Nephron (organoid): ENCODE data around the gene LRRC4B.

Experiments used
- H3K27ac Mint-ChIP-seq, 3 experiments: 2 replicates each; pipeline ENCODE4 v1.8.0; 2020; ENCODE audit warnings: mixed read lengths in 3 of 3, mild to moderate bottlenecking in 2 of 3, moderate library complexity in 1 of 3
- H3K27me3 Mint-ChIP-seq: 2 replicates; pipeline ENCODE4 v1.8.0; 2021; ENCODE audit warnings: low read depth, mild to moderate bottlenecking, moderate library complexity, mixed read lengths
- H3K36me3 Mint-ChIP-seq: 2 replicates; pipeline ENCODE4 v1.8.0; 2020; ENCODE audit warnings: low read depth, mixed read lengths
- H3K4me1 Mint-ChIP-seq: 2 replicates; pipeline ENCODE4 v1.8.0; 2020; ENCODE audit warnings: mixed read lengths
- H3K4me3 Mint-ChIP-seq, 3 experiments: 2 replicates each; pipeline ENCODE4 v1.8.0; 2020; ENCODE audit warnings: mild to moderate bottlenecking in 3 of 3, mixed read lengths in 3 of 3, moderate library complexity in 2 of 3
- H3K9me3 Mint-ChIP-seq: 2 replicates; pipeline ENCODE4 v1.8.0; 2020; ENCODE audit warnings: mixed read lengths
- TF ChIP-seq, protein P1 (sequence below), 3 experiments: fragments of 200-600 bp; sonication (generic); IDR thresholded peaks; one replicate each; pipeline ENCODE4 v1.5.0; 2021; ENCODE audit warnings: antibody characterized with exemption in 3 of 3; ENCODE audit not compliant: unreplicated experiment in 3 of 3

The LRRC4B gene

DNA sequence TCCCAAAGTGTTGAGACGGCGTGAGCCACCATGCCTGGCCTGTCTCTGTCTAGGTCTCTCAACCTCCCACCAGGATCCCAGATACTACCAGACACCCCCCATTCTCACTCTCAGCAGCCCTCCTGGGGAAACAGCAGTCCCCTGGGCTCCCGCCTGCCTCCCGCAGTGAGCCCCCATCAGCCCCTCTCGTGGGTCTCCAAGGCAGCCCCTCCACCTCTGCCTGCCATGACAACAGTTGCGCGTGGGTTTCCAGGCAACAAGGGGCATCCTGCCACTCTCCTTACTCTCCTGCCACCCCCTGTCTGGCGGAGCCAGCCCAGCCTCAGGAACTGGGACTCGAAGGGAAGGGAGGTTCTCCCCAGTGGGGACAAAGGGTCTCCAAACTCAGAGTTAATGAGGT lies 5.2 kb downstream of the LRRC4B start:
- Mint-ChIP-seq H3K27ac (no peak overlapping the region), H3K4me3 (no peak overlapping the region), H3K9me3 (no peaks in the 10 kb centered on the region), H3K36me3 (no peaks in the 10 kb centered on the region), H3K4me1 (peaks cover 22% of the 10 kb centered on the region), H3K27me3 (peaks cover 44% of the 10 kb centered on the region)
- TF ChIP-seq, protein P1, sequence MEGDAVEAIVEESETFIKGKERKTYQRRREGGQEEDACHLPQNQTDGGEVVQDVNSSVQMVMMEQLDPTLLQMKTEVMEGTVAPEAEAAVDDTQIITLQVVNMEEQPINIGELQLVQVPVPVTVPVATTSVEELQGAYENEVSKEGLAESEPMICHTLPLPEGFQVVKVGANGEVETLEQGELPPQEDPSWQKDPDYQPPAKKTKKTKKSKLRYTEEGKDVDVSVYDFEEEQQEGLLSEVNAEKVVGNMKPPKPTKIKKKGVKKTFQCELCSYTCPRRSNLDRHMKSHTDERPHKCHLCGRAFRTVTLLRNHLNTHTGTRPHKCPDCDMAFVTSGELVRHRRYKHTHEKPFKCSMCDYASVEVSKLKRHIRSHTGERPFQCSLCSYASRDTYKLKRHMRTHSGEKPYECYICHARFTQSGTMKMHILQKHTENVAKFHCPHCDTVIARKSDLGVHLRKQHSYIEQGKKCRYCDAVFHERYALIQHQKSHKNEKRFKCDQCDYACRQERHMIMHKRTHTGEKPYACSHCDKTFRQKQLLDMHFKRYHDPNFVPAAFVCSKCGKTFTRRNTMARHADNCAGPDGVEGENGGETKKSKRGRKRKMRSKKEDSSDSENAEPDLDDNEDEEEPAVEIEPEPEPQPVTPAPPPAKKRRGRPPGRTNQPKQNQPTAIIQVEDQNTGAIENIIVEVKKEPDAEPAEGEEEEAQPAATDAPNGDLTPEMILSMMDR (IDR thresholded peaks at IDR 0.05; ENCODE audit: unreplicated experiment in 3 of 3) = no peak

DNA sequence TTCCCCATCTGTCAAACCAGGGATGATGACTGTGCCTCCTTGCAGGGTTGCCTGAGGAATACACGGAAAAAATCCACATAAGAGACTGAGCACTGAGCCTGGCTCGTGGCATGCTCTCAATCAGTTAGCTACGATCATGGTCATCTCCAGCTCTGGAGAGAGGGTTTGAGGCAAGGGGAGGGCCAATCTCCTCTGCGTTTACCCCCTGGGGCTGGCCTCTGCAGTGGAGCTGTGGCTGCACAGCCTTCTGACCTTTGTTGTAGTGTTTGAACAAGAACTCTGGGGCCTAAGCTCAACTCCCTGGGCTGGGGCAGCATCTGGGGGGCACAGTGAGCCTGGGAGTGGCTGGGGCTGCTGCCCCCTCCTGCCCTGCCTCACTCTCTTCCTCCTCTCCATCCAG lies 5.9 kb downstream of the LRRC4B start:
- Mint-ChIP-seq H3K27ac (no peak overlapping the region), H3K4me1 (peaks cover 26% of the 10 kb centered on the region), H3K36me3 (no peaks in the 10 kb centered on the region), H3K27me3 (peaks cover 44% of the 10 kb centered on the region), H3K9me3 (no peaks in the 10 kb centered on the region), H3K4me3 (no peak overlapping the region)
- TF ChIP-seq, protein P1 (IDR thresholded peaks at IDR 0.05; ENCODE audit: unreplicated experiment in 3 of 3) = no peak

DNA sequence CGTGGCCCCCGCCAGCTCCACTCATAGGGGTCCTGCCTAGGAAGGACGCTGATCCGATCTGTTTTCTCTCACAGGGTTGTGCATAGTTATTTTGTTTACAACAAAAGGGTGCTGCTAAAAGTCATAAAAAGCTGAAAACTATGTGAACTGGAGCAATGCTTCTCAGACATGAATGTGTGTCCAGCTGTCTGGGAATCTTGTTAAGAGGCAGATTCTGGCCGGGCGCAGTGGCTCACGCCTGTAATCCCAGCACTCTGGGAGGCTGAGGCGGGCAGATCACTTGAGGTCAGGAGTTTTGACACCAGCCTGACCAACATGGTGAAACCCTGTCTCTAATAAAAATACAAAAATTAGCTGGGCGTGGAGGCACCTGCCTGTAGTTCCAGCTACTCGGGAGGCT lies 8.6 kb downstream of the LRRC4B start:
- TF ChIP-seq, protein P1 (IDR thresholded peaks at IDR 0.05; ENCODE audit: unreplicated experiment in 3 of 3) = no peak
- Mint-ChIP-seq H3K4me1 (peaks cover 20% of the 10 kb centered on the region), H3K36me3 (no peaks in the 10 kb centered on the region), H3K4me3 (peak overlapping the region in 1 of 3 experiments; percentile 28), H3K27ac (peak overlapping the region; percentile 18 to 88 (median 26)), H3K27me3 (peaks cover 21% of the 10 kb centered on the region), H3K9me3 (no peaks in the 10 kb centered on the region)

DNA sequence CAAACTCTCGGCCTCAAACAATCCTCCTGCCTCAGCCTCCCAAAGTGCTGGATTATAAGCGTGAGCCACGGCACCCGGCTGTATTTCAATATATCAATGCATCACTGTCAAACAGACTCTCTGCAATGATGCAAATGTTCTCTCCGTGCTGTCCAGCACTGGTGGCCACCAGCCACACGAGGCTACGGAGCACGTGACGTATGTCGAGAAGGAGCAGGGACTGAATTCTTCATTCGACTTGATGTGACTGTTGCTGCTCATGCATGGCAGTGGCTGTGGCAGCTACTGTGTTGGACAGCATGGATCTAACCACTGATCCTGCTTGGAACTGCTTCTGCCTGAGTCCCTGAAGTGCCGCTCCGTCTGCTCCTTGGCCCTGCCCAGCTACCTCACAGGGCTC lies 9.8 kb downstream of the LRRC4B start:
- Mint-ChIP-seq H3K9me3 (no peaks in the 10 kb centered on the region), H3K4me1 (peaks cover 20% of the 10 kb centered on the region), H3K4me3 (no peak overlapping the region), H3K36me3 (no peaks in the 10 kb centered on the region), H3K27me3 (peaks cover 17% of the 10 kb centered on the region), H3K27ac (no peak overlapping the region)
- TF ChIP-seq, protein P1 (IDR thresholded peaks at IDR 0.05; ENCODE audit: unreplicated experiment in 3 of 3) = no peak

DNA sequence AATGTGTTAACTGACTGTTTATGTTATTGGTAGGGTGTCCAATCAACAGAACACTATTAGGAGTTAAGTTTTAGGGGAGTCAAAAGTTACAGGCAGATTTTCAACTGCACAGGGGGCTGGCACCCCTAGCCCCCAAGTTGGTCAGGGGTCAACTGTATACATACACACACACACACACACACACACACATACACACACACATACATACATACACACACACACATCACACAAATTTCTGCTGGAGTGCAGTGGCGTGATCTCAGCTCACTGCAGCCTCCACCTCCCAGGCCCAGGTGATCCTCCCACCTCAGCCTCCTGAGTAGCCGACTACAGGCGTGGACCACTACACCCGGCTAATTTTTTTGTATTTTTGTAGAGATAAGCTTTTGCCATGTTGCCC lies 10.2 kb downstream of the LRRC4B start:
- Mint-ChIP-seq H3K4me1 (peaks cover 20% of the 10 kb centered on the region), H3K9me3 (no peaks in the 10 kb centered on the region), H3K27me3 (peaks cover 21% of the 10 kb centered on the region), H3K4me3 (peak overlapping the region; percentile 5 to 61 (median 51)), H3K36me3 (no peaks in the 10 kb centered on the region), H3K27ac (peak overlapping the region in 2 of 3 experiments; percentile 65 to 75)
- TF ChIP-seq, protein P1 (IDR thresholded peaks at IDR 0.05; ENCODE audit: unreplicated experiment in 3 of 3) = no peak

DNA sequence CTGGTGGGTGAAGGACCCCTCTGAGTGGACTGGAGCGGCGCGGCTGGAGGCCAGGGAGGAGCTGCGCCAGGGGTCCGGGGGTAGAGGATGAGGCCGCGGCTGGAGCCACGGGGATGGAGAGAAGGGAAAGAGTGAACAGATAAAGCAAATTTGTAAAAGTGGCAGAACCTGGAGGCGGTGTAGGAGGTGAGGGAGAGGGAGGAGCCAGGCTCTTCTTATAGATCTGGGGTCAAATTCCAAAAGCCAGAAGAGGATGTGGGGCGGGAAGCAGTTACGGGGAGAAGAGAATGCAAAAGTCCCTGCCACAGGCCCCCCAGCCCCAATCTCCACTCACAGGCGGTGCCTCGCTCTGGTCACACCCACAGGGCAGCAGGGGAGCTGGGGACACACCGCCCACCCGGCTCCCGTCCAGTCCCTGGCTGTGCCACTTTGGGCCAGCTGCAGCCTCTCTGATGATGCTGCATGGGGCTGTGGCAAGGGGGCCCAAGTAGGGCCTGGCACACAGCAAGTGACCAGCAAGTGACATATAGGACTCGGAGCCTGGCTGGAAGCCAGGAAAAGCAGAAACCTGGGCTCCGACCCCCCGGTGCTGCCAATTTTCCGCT lies 11.1 kb downstream of the LRRC4B start:
- no peaks in the 10 kb centered on the region for H3K36me3 Mint-ChIP-seq
- peaks cover 26% of the 10 kb centered on the region for H3K27me3 Mint-ChIP-seq
- H3K4me3 Mint-ChIP-seq = peak overlapping the region; percentile 86 to 87 (median 87)
- TF ChIP-seq, protein P1 (IDR thresholded peaks at IDR 0.05; ENCODE audit: unreplicated experiment in 3 of 3) = no peak
- peaks cover 23% of the 10 kb centered on the region for H3K4me1 Mint-ChIP-seq
- no peaks in the 10 kb centered on the region for H3K9me3 Mint-ChIP-seq
- H3K27ac Mint-ChIP-seq = peak overlapping the region in 2 of 3 experiments; percentile 72 to 92
